Liver (tissue), 9 donors: ENCODE results near the gene CDH6. TPM values are rescaled to one million over a fixed set of nuclear protein-coding genes. Genes with fewer than 3 reads are reported as not detected.

Experiments used
- DNase-seq: peaks from one replicate; pipeline ENCODE4 v3.0.0-alpha.2; 2017; ENCODE audit warnings: low spot score
- H3K27ac ChIP-seq, 2 donors: one replicate each; pipeline ENCODE4 v1.7.0; 2013; ENCODE audit warnings: inconsistent platforms in 2 of 2, low read length in 2 of 2, control low read depth in 1 of 2, low read depth in 1 of 2, mild to moderate bottlenecking in 1 of 2
- H3K27me3 ChIP-seq, 4 donors: one replicate each; pipeline versions ENCODE4 v1.6.1 to v1.7.0; 2013; ENCODE audit warnings: low read length in 3 of 4, inconsistent platforms in 1 of 4, mild to moderate bottlenecking in 1 of 4, moderate library complexity in 1 of 4; ENCODE audit not compliant: control insufficient read depth in 4 of 4, insufficient read depth in 4 of 4
- H3K36me3 ChIP-seq, 4 donors: one replicate each; pipeline versions ENCODE4 v1.6.1 to v1.7.0; 2013; ENCODE audit warnings: low read length in 3 of 4, mild to moderate bottlenecking in 3 of 4, low read depth in 1 of 4, moderate library complexity in 1 of 4; ENCODE audit not compliant: control insufficient read depth in 4 of 4, insufficient read depth in 3 of 4
- H3K4me1 ChIP-seq, 4 donors: one replicate each; pipeline versions ENCODE4 v1.6.1 to v1.7.0; 2013; ENCODE audit warnings: low read length in 3 of 4, mild to moderate bottlenecking in 3 of 4, moderate library complexity in 1 of 4; ENCODE audit not compliant: control insufficient read depth in 4 of 4, insufficient read depth in 4 of 4
- H3K4me3 ChIP-seq, 3 donors: one replicate each; pipeline versions ENCODE4 v1.6.1 to v1.7.0; 2013; ENCODE audit warnings: low read length in 3 of 3, control low read depth in 1 of 3, low read depth in 1 of 3, mild to moderate bottlenecking in 1 of 3
- H3K9ac ChIP-seq, 2 donors: one replicate each; pipeline ENCODE4 v1.7.0; 2013; ENCODE audit warnings: low read length in 2 of 2, mild to moderate bottlenecking in 2 of 2, moderate library complexity in 2 of 2, control low read depth in 1 of 2, low read depth in 1 of 2
- H3K9me3 ChIP-seq, 4 donors: one replicate each; pipeline versions ENCODE4 v1.6.1 to v1.7.0; 2013; ENCODE audit warnings: low read length in 3 of 4; ENCODE audit not compliant: control insufficient read depth in 4 of 4
- EGR1 ChIP-seq, 2 donors: IDR thresholded peaks; 2 replicates each; pipeline ENCODE4 v1.6.1; 2016 to 2018; ENCODE audit warnings: antibody characterized with exemption in 2 of 2, low read depth in 2 of 2
- FOXA1 ChIP-seq: IDR thresholded peaks from 2 replicates; pipeline ENCODE4 v1.6.1; 2016; ENCODE audit warnings: antibody characterized with exemption
- GABPA ChIP-seq, 2 donors: IDR thresholded peaks in 1 of 2; conservative IDR thresholded peaks in 1 of 2; 2 replicates each; pipeline ENCODE4 v1.6.1; 2016; ENCODE audit warnings: antibody characterized with exemption in 2 of 2, mild to moderate bottlenecking in 1 of 2, moderate library complexity in 1 of 2
- HNF4A ChIP-seq, 2 donors: conservative IDR thresholded peaks; 2 replicates each; pipeline ENCODE4 v1.6.1; 2016; ENCODE audit warnings: antibody characterized with exemption in 2 of 2, mild to moderate bottlenecking in 2 of 2
- HNF4G ChIP-seq: IDR thresholded peaks from 2 replicates; pipeline ENCODE4 v1.6.1; 2016; ENCODE audit warnings: antibody characterized with exemption
- NR2F2 ChIP-seq: IDR thresholded peaks from 2 replicates; pipeline ENCODE4 v1.6.1; 2016; ENCODE audit warnings: antibody characterized with exemption
- RXRA ChIP-seq, 2 donors: IDR thresholded peaks; 2 replicates each; pipeline ENCODE4 v1.6.1; 2017 to 2018; ENCODE audit warnings: antibody characterized with exemption in 2 of 2, mild to moderate bottlenecking in 1 of 2
- TAF1 ChIP-seq: conservative IDR thresholded peaks from 2 replicates; pipeline ENCODE4 v1.6.1; 2016; ENCODE audit warnings: antibody characterized with exemption, mild to moderate bottlenecking
- YY1 ChIP-seq: IDR thresholded peaks from 2 replicates; pipeline ENCODE4 v1.6.1; 2016; ENCODE audit warnings: antibody characterized with exemption, mild to moderate bottlenecking
- WGBS: extraction: QIAGEN DNeasy Blood & Tissue Kit; methylation state at CpG from one replicate; pipeline ENCODE4 v1.1.7; 2013; 5-methylcytosine and 5-hydroxymethylcytosine counted together
- polyA plus RNA-seq, 2 donors: library from polyadenylated mRNA; stranded (reverse) in 1 of 2; unstranded in 1 of 2; fragments of 200-250 nt in 1 of 2; fragments of >200 nt in 1 of 2; fragmentation: Nextera tagmentation in 1 of 2; extraction: Ambion mirVana in 1 of 2; gene quantifications; one replicate each; pipeline versions ENCODE4 v1.2.1 to v1.2.3, GENCODE V29; 2013 to 2015
- total RNA-seq, 2 donors: library from RNA; depleted of rRNA; stranded (reverse); fragments of >200 nt; gene quantifications; one replicate each; pipeline ENCODE4 v1.2.3, GENCODE V29; 2014
- TF ChIP-seq, protein P1 (sequence below): IDR thresholded peaks from 2 replicates; pipeline ENCODE4 v1.6.1; 2016; ENCODE audit warnings: antibody characterized with exemption, mild to moderate bottlenecking
- TF ChIP-seq, protein P2 (sequence below): IDR thresholded peaks from 2 replicates; pipeline ENCODE4 v1.6.1; 2016; ENCODE audit warnings: antibody characterized with exemption
- TF ChIP-seq, protein P3 (sequence below): fragments of 150-350 bp; IDR thresholded peaks from 2 replicates; pipeline ENCODE4 v1.5.1; 2017; ENCODE audit warnings: improper control_type of control experiment, low read depth, low read length; ENCODE audit not compliant: missing input control
- TF ChIP-seq, protein P4 (sequence below): IDR thresholded peaks from 2 replicates; pipeline ENCODE4 v1.6.1; 2016; ENCODE audit warnings: antibody characterized with exemption
- TF ChIP-seq, protein P5 (sequence below): IDR thresholded peaks from 2 replicates; pipeline ENCODE4 v1.6.1; 2016; ENCODE audit warnings: antibody characterized with exemption
- donor health status: healthy.
- donor health status: healthy.
- donor health status: healthy.
- donor health status: healthy.
- donor health status: healthy.

CDH6 gene
- total and polyA plus RNA-seq, 4 donors: 0.18 to 3.7 (median 0.84) TPM

DNA sequence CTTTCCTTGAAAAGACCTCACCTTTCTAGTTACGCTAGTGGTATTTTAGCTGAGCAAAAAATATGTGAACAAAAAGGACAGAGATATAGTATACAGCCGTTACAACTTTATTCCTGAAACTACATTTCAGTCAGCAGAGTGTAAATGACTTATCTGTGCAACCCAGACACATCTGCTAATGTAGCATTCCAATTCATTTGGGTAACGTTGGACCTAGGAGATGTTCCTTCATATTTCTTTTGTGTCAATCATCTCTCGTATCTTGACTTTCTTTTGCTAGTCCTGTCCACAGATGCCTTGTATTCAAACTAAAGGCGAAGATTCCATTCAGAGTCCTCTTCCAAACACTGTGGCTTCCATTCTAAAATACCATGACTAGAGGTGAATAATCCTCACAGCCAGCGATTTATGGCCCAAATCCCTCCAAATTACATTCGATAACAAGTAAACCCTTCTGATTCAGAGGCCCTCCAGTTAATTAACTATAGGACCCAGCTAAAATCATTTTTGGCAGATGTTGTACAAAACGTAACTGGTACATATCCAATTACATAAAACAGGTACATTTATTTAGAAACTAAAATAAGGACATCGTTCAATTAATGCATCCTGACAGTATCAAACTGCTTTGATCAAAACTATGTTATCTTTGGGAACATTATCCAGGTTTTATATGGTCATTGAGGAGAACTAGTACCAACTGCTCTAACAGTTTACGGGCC, 182.7 kb downstream of the CDH6 start:
- Histone ChIP-seq H3K36me3 (no peaks in the 10 kb centered on the region), H3K9me3 (no peaks in the 10 kb centered on the region), H3K27ac (no peak overlapping the region), H3K4me1 (no peaks in the 10 kb centered on the region), H3K27me3 (peaks cover 0 to 4% (median 0%) of the 10 kb centered on the region in 4 donors), H3K4me3 (no peak overlapping the region), H3K9ac (no peak overlapping the region)
- WGBS: 87% methylated on average over 10 of the region's 10 CpGs
- DNase-seq: no peak
- TF ChIP-seq, protein P1, sequence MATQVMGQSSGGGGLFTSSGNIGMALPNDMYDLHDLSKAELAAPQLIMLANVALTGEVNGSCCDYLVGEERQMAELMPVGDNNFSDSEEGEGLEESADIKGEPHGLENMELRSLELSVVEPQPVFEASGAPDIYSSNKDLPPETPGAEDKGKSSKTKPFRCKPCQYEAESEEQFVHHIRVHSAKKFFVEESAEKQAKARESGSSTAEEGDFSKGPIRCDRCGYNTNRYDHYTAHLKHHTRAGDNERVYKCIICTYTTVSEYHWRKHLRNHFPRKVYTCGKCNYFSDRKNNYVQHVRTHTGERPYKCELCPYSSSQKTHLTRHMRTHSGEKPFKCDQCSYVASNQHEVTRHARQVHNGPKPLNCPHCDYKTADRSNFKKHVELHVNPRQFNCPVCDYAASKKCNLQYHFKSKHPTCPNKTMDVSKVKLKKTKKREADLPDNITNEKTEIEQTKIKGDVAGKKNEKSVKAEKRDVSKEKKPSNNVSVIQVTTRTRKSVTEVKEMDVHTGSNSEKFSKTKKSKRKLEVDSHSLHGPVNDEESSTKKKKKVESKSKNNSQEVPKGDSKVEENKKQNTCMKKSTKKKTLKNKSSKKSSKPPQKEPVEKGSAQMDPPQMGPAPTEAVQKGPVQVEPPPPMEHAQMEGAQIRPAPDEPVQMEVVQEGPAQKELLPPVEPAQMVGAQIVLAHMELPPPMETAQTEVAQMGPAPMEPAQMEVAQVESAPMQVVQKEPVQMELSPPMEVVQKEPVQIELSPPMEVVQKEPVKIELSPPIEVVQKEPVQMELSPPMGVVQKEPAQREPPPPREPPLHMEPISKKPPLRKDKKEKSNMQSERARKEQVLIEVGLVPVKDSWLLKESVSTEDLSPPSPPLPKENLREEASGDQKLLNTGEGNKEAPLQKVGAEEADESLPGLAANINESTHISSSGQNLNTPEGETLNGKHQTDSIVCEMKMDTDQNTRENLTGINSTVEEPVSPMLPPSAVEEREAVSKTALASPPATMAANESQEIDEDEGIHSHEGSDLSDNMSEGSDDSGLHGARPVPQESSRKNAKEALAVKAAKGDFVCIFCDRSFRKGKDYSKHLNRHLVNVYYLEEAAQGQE: no peak
- TF ChIP-seq FOXA1 (no peak), YY1 (no peak), HNF4G (no peak), NR2F2 (no peak), HNF4A (conservative IDR thresholded peaks at IDR 0.05) (no peak), GABPA (IDR thresholded peaks at IDR 0.05 in 1 of 2, conservative IDR thresholded peaks at IDR 0.05 in 1 of 2) (no peak), EGR1 (IDR thresholded peaks at IDR 0.05; ENCODE audit: low read depth in 2 of 2) (no peak), RXRA (IDR thresholded peaks at IDR 0.05) (no peak), TAF1 (no peak)
- TF ChIP-seq, protein P2, sequence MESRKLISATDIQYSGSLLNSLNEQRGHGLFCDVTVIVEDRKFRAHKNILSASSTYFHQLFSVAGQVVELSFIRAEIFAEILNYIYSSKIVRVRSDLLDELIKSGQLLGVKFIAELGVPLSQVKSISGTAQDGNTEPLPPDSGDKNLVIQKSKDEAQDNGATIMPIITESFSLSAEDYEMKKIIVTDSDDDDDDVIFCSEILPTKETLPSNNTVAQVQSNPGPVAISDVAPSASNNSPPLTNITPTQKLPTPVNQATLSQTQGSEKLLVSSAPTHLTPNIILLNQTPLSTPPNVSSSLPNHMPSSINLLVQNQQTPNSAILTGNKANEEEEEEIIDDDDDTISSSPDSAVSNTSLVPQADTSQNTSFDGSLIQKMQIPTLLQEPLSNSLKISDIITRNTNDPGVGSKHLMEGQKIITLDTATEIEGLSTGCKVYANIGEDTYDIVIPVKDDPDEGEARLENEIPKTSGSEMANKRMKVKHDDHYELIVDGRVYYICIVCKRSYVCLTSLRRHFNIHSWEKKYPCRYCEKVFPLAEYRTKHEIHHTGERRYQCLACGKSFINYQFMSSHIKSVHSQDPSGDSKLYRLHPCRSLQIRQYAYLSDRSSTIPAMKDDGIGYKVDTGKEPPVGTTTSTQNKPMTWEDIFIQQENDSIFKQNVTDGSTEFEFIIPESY: no peak
- TF ChIP-seq, protein P3, sequence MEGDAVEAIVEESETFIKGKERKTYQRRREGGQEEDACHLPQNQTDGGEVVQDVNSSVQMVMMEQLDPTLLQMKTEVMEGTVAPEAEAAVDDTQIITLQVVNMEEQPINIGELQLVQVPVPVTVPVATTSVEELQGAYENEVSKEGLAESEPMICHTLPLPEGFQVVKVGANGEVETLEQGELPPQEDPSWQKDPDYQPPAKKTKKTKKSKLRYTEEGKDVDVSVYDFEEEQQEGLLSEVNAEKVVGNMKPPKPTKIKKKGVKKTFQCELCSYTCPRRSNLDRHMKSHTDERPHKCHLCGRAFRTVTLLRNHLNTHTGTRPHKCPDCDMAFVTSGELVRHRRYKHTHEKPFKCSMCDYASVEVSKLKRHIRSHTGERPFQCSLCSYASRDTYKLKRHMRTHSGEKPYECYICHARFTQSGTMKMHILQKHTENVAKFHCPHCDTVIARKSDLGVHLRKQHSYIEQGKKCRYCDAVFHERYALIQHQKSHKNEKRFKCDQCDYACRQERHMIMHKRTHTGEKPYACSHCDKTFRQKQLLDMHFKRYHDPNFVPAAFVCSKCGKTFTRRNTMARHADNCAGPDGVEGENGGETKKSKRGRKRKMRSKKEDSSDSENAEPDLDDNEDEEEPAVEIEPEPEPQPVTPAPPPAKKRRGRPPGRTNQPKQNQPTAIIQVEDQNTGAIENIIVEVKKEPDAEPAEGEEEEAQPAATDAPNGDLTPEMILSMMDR: no peak
- TF ChIP-seq, protein P4, sequence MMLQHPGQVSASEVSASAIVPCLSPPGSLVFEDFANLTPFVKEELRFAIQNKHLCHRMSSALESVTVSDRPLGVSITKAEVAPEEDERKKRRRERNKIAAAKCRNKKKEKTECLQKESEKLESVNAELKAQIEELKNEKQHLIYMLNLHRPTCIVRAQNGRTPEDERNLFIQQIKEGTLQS: no peak
- TF ChIP-seq, protein P5, sequence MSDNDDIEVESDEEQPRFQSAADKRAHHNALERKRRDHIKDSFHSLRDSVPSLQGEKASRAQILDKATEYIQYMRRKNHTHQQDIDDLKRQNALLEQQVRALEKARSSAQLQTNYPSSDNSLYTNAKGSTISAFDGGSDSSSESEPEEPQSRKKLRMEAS: no peak
